IMR-90 (cell line): ENCODE measurements around the gene PLCH1. TPM values are rescaled to one million over a fixed set of nuclear protein-coding genes. Genes with fewer than 3 reads are reported as not detected.

Experiments
- ATAC-seq: fragments of 200-7000 bp; cut with Tn5 transposase; 2 replicates; pipeline ENCODE4 v1.9.1; 2020; ENCODE audit warnings: low read depth, mild to moderate bottlenecking, moderate library complexity
- BruUV-seq: library from RNA; stranded (reverse); fragments of 400-500 nt; replicated peaks from 2 replicates; lab custom pipeline; 2021; lab: Mats Ljungman, UMichigan
- CTCF ChIA-PET: fragments of 300-600 bp; formaldehyde crosslinking; extraction: SDS; loops from one replicate; lab custom pipeline; 2021; ENCODE audit warnings: antibody characterized with exemption; lab: Yijun Ruan, JAX
- POLR2A ChIA-PET: fragments of 300-600 bp; sonication (Branson Sonifier 250); formaldehyde crosslinking; loops from one replicate; lab custom pipeline; 2022; ENCODE audit warnings: antibody characterized with exemption; ENCODE audit not compliant: unreplicated experiment; lab: Charles Lee
- DNase-seq: peaks from one replicate; pipeline ENCODE4 v3.0.0; 2013
- H2AFZ ChIP-seq: replicated peaks from 2 replicates; pipeline ENCODE3; 2013; ENCODE audit warnings: low read length, mild to moderate bottlenecking; ENCODE audit not compliant: poor library complexity
- H2AK5ac ChIP-seq: 2 replicates; pipeline ENCODE4 v1.6.1; 2013; ENCODE audit warnings: low read depth, low read length, inconsistent platforms
- H2AK9ac ChIP-seq: replicated peaks from 2 replicates; pipeline ENCODE3; 2013; ENCODE audit warnings: mild to moderate bottlenecking, low read depth, low read length, moderate library complexity; ENCODE audit not compliant: poor library complexity
- H2BK120ac ChIP-seq: 2 replicates; pipeline ENCODE4 v1.6.1; 2013; ENCODE audit warnings: low read depth, low read length, inconsistent platforms
- H2BK15ac ChIP-seq: 3 replicates; pipeline ENCODE4 v1.6.1; 2013; ENCODE audit warnings: low read depth, low read length, inconsistent platforms
- H2BK20ac ChIP-seq: 2 replicates; pipeline ENCODE4 v1.6.1; 2013; ENCODE audit warnings: low read depth, mild to moderate bottlenecking, inconsistent platforms, low read length, moderate library complexity
- H2BK5ac ChIP-seq: 2 replicates; pipeline ENCODE4 v1.6.1; 2013; ENCODE audit warnings: mild to moderate bottlenecking, low read depth, low read length, inconsistent platforms; ENCODE audit not compliant: poor library complexity, severe bottlenecking
- H3K14ac ChIP-seq: replicated peaks from 2 replicates; pipeline ENCODE4 v1.6.1; 2013; ENCODE audit warnings: low read depth, low read length, inconsistent platforms
- H3K18ac ChIP-seq: 2 replicates; pipeline ENCODE4 v1.6.1; 2013; ENCODE audit warnings: low read depth, low read length, control low read depth
- H3K23ac ChIP-seq: 2 replicates; pipeline ENCODE4 v1.6.1; 2013; ENCODE audit warnings: low read depth, low read length, inconsistent platforms
- H3K27ac ChIP-seq: 2 replicates; pipeline ENCODE4 v1.5.1; 2013; ENCODE audit warnings: mild to moderate bottlenecking, control low read depth, low read length; ENCODE audit not compliant: insufficient read depth
- H3K27me3 ChIP-seq: 2 replicates; pipeline ENCODE4 v1.6.1; 2013; ENCODE audit warnings: low read length; ENCODE audit not compliant: control insufficient read depth, insufficient read depth
- H3K36me3 ChIP-seq: 2 replicates; pipeline ENCODE4 v1.6.1; 2013; ENCODE audit warnings: low read length, mixed read lengths; ENCODE audit not compliant: control insufficient read depth, insufficient read depth
- H3K4ac ChIP-seq: 2 replicates; pipeline ENCODE4 v1.6.1; 2013; ENCODE audit warnings: low read depth, low read length, inconsistent platforms
- H3K4me1 ChIP-seq: 2 replicates; pipeline ENCODE4 v1.6.1; 2013; ENCODE audit warnings: low read length, mixed read lengths; ENCODE audit not compliant: control insufficient read depth, insufficient read depth
- H3K4me2 ChIP-seq: 2 replicates; pipeline ENCODE4 v1.6.1; 2013; ENCODE audit warnings: low read depth, mild to moderate bottlenecking, control low read depth, low read length, moderate library complexity
- H3K4me3 ChIP-seq: 2 replicates; pipeline ENCODE4 v1.5.1; 2013; ENCODE audit warnings: low read depth, mild to moderate bottlenecking, control low read depth, low read length, moderate library complexity; ENCODE audit not compliant: insufficient read depth
- H3K56ac ChIP-seq: 2 replicates; pipeline ENCODE4 v1.6.1; 2013; ENCODE audit warnings: low read length, inconsistent platforms; ENCODE audit not compliant: insufficient read depth; ENCODE audit errors: extremely low read depth
- H3K79me1 ChIP-seq, 2 experiments: 2 replicates each; pipeline ENCODE4 v1.6.1; 2013; ENCODE audit warnings: low read length in 2 of 2, inconsistent platforms in 1 of 2, low read depth in 1 of 2
- H3K9ac ChIP-seq: 2 replicates; pipeline ENCODE4 v1.6.1; 2013; ENCODE audit warnings: low read depth, low read length, control low read depth
- H3K9me1 ChIP-seq: 2 replicates; pipeline ENCODE4 v1.6.1; 2013; ENCODE audit warnings: low read length, inconsistent platforms; ENCODE audit not compliant: insufficient read depth
- H3K9me3 ChIP-seq: 2 replicates; pipeline ENCODE4 v1.6.1; 2013; ENCODE audit warnings: low read length; ENCODE audit not compliant: control insufficient read depth, insufficient read depth
- H4K20me1 ChIP-seq: 2 replicates; pipeline ENCODE4 v1.6.1; 2013; ENCODE audit warnings: low read length, inconsistent platforms; ENCODE audit not compliant: insufficient read depth
- H4K5ac ChIP-seq: 2 replicates; pipeline ENCODE4 v1.6.1; 2013; ENCODE audit warnings: mild to moderate bottlenecking, low read depth, low read length, control low read depth
- H4K8ac ChIP-seq, 2 experiments: 2 replicates each; pipeline ENCODE4 v1.6.1; 2013; ENCODE audit warnings: low read depth in 2 of 2, low read length in 2 of 2, control low read depth in 1 of 2, inconsistent platforms in 1 of 2
- H4K91ac ChIP-seq: 2 replicates; pipeline ENCODE4 v1.6.1; 2013; ENCODE audit warnings: low read depth, low read length, inconsistent platforms; ENCODE audit not compliant: insufficient read depth
- BHLHE40 ChIP-seq: fragments of 150-350 bp; IDR thresholded peaks from 2 replicates; pipeline ENCODE4 v1.6.1; 2016; ENCODE audit warnings: mild to moderate bottlenecking, low read depth, low read length
- CEBPB ChIP-seq: IDR thresholded peaks from 2 replicates; pipeline ENCODE4 v1.6.1; 2012; ENCODE audit warnings: low read depth, low read length, improper control_type of control experiment
- CHD1 ChIP-seq: IDR thresholded peaks from 2 replicates; pipeline ENCODE4 v1.6.1; 2012; ENCODE audit warnings: low read depth, low read length, improper control_type of control experiment
- FOS ChIP-seq: fragments of 150-350 bp; IDR thresholded peaks from 2 replicates; pipeline ENCODE4 v1.6.1; 2016; ENCODE audit warnings: low read depth, low read length
- MAZ ChIP-seq: IDR thresholded peaks from 2 replicates; pipeline ENCODE4 v1.6.1; 2012; ENCODE audit warnings: low read depth, mild to moderate bottlenecking, low read length, improper control_type of control experiment, moderate library complexity, borderline replicate concordance
- MXI1 ChIP-seq: IDR thresholded peaks from 2 replicates; pipeline ENCODE4 v1.6.1; 2012; ENCODE audit warnings: low read depth, mild to moderate bottlenecking, low read length, moderate library complexity, borderline replicate concordance
- NFE2L2 ChIP-seq: fragments of 150-350 bp; IDR thresholded peaks from 2 replicates; pipeline ENCODE4 v1.6.1; 2016; ENCODE audit warnings: low read depth, mild to moderate bottlenecking, low read length
- POLR2A ChIP-seq: IDR thresholded peaks from 2 replicates; pipeline ENCODE4 v1.6.1; 2012; ENCODE audit warnings: mild to moderate bottlenecking, low read depth, low read length
- RAD21 ChIP-seq: IDR thresholded peaks from 2 replicates; pipeline ENCODE4 v1.6.1; 2012; ENCODE audit warnings: low read length, improper control_type of control experiment
- RCOR1 ChIP-seq: IDR thresholded peaks from 2 replicates; pipeline ENCODE4 v1.6.1; 2012; ENCODE audit warnings: mild to moderate bottlenecking, low read length, improper control_type of control experiment; ENCODE audit not compliant: insufficient replicate concordance
- RFX5 ChIP-seq: IDR thresholded peaks from 2 replicates; pipeline ENCODE4 v1.8.0; 2012; ENCODE audit warnings: low read depth, mild to moderate bottlenecking, low read length, moderate library complexity
- SMC3 ChIP-seq: fragments of 150-350 bp; IDR thresholded peaks from 2 replicates; pipeline ENCODE4 v1.6.1; 2016; ENCODE audit warnings: low read depth, mild to moderate bottlenecking, antibody characterized with exemption, low read length, moderate library complexity
- USF2 ChIP-seq: fragments of 150-350 bp; IDR thresholded peaks from 2 replicates; pipeline ENCODE4 v1.6.1; 2017; ENCODE audit warnings: mild to moderate bottlenecking, antibody characterized with exemption, low read length, low read depth
- WGBS, 2 experiments: methylation state at CpG; one replicate each; pipeline versions ENCODE4 v1.1.5 to v1.1.7; 2013; ENCODE audit warnings: missing lambda C conversion rate in 2 of 2; ENCODE audit not compliant: insufficient read length in 1 of 2; ENCODE audit errors: extremely low coverage in 2 of 2; 5-methylcytosine and 5-hydroxymethylcytosine counted together
- dilution Hi-C: fragments of 300-500 bp; cut with HindIII; formaldehyde crosslinking; loops from one replicate; pipeline ENCODE4 v1.14.3; 2018; ENCODE audit warnings: low sequenced_read_pairs; ENCODE audit not compliant: unreplicated experiment
- in situ Hi-C: fragments of 300-500 bp; cut with MboI; formaldehyde crosslinking; loops from 3 replicates; pipeline ENCODE4 v1.14.3; 2019; ENCODE audit warnings: low sequenced_read_pairs, inconsistent platforms, mixed read lengths
- intact Hi-C: fragments of 100-400 bp; cut with micrococcal nuclease; formaldehyde crosslinking; loops from 2 replicates; pipeline ENCODE4 v1.10.0; 2022
- polyA plus RNA-seq, 3 experiments: library from polyadenylated mRNA; depleted of rRNA; stranded (reverse); fragments of >200 nt; gene quantifications; 2 replicates each; pipeline ENCODE4 v1.2.3, GENCODE V29; 2012; ENCODE audit warnings: low replicate concordance in 1 of 3
- total RNA-seq: library from RNA; depleted of rRNA; stranded (reverse); fragments of >200 nt; gene quantifications from 2 replicates; pipeline ENCODE4 v1.2.3, GENCODE V29; 2012
- TF ChIP-seq, protein P1 (sequence below): conservative IDR thresholded peaks from 2 replicates; pipeline ENCODE4 v1.5.1; 2012; ENCODE audit warnings: mild to moderate bottlenecking, low read depth, low read length, improper control_type of control experiment

Gene PLCH1
- total and polyA plus RNA-seq, 2 of the 4 experiments (the other 2 are of a cell fraction) = not detected

GRCh38 chr3:155360281-155360680 is 384.6 kb downstream of the PLCH1 start:
- H3K18ac ChIP-seq = no peak overlapping the region
- DNase-seq = no peak
- no peaks in the 10 kb centered on the region for H3K36me3 ChIP-seq
- no peak overlapping the region for H4K5ac ChIP-seq
- H3K56ac ChIP-seq = no peak overlapping the region
- H3K4me3 ChIP-seq = no peak overlapping the region
- H2BK15ac ChIP-seq = no peak overlapping the region
- H3K9me3 ChIP-seq = no peaks in the 10 kb centered on the region
- H3K79me1 ChIP-seq = no peaks in the 10 kb centered on the region
- no peak overlapping the region for H3K9ac ChIP-seq
- no peak for ATAC-seq
- no peak overlapping the region for H3K23ac ChIP-seq
- no peak overlapping the region for H2AFZ ChIP-seq
- no peak overlapping the region for H3K4me2 ChIP-seq
- no peaks in the 10 kb centered on the region for H3K4me1 ChIP-seq
- peaks cover 2% of the 10 kb centered on the region for H3K27me3 ChIP-seq
- in situ Hi-C loops (no loop called here), intact Hi-C loops (no loop called here), dilution Hi-C loops (no loop called here)
- ChIA-PET CTCF (no interaction called here), POLR2A (no interaction called here)
- no peak overlapping the region for H2BK20ac ChIP-seq
- H2AK9ac ChIP-seq = no peak overlapping the region
- no peak overlapping the region for H3K27ac ChIP-seq
- no peaks in the 10 kb centered on the region for H4K20me1 ChIP-seq
- no peak for TF ChIP-seq RAD21
- TF ChIP-seq CHD1 = no peak
- no peak for TF ChIP-seq SMC3
- no peak for TF ChIP-seq RCOR1
- TF ChIP-seq BHLHE40 = no peak
- TF ChIP-seq, protein P1, sequence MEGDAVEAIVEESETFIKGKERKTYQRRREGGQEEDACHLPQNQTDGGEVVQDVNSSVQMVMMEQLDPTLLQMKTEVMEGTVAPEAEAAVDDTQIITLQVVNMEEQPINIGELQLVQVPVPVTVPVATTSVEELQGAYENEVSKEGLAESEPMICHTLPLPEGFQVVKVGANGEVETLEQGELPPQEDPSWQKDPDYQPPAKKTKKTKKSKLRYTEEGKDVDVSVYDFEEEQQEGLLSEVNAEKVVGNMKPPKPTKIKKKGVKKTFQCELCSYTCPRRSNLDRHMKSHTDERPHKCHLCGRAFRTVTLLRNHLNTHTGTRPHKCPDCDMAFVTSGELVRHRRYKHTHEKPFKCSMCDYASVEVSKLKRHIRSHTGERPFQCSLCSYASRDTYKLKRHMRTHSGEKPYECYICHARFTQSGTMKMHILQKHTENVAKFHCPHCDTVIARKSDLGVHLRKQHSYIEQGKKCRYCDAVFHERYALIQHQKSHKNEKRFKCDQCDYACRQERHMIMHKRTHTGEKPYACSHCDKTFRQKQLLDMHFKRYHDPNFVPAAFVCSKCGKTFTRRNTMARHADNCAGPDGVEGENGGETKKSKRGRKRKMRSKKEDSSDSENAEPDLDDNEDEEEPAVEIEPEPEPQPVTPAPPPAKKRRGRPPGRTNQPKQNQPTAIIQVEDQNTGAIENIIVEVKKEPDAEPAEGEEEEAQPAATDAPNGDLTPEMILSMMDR = no peak
- no peak for TF ChIP-seq CEBPB
- TF ChIP-seq RFX5 = no peak
- no peak for TF ChIP-seq POLR2A
- TF ChIP-seq NFE2L2 = no peak
- no peak for TF ChIP-seq MAZ
- no peak for TF ChIP-seq FOS
- TF ChIP-seq MXI1 = no peak
- TF ChIP-seq USF2 = no peak
- no peak overlapping the region for H2BK5ac ChIP-seq
- no CpG with 5 or more reads among the region's 2 CpGs for WGBS, 2 experiments
- BruUV-seq = no TSS peak
- H4K91ac ChIP-seq = no peak overlapping the region
- no peaks in the 10 kb centered on the region for H3K9me1 ChIP-seq
- H2BK120ac ChIP-seq = no peak overlapping the region
- no peak overlapping the region for H2AK5ac ChIP-seq
- H4K8ac ChIP-seq = no peak overlapping the region
- no peak overlapping the region for H3K4ac ChIP-seq
- no peak overlapping the region for H3K14ac ChIP-seq
